ENCODE results near the gene FAM20C. TPM values are rescaled to one million over a fixed set of nuclear protein-coding genes. Genes with fewer than 3 reads are reported as not detected.
A peak's percentile ranks its signal among the peaks of the same experiment; 100 is the strongest.

FAM20C gene
- total RNA-seq, 1 donor from 2014 or later, result 22.2 TPM

GRCh38 chr7:194252-195009 is 2.1 kb downstream of the FAM20C start:
- Histone ChIP-seq H3K36me3 (peaks cover 42% of the 10 kb centered on the region), H3K4me3 (peak overlapping the region; percentile 73), H3K4me1 (peaks cover 57% of the 10 kb centered on the region), H3K27ac (replicated peaks) (no peak overlapping the region), H3K9me3 (replicated peaks) (no peaks in the 10 kb centered on the region), H3K27me3 (ENCODE audit: low read depth) (no peaks in the 10 kb centered on the region)
- no peak for DNase-seq
- intact Hi-C loops (cut with micrococcal nuclease), result no loop called here
- TF ChIP-seq CTCF (IDR thresholded peaks at IDR 0.05; ENCODE audit: borderline replicate concordance), result no peak

GRCh38 chr7:195010-195829 is 2.8 kb downstream of the FAM20C start:
- Histone ChIP-seq H3K36me3 (peaks cover 50% of the 10 kb centered on the region), H3K4me1 (peaks cover 65% of the 10 kb centered on the region), H3K27ac (replicated peaks) (no peak overlapping the region), H3K27me3 (ENCODE audit: low read depth) (no peaks in the 10 kb centered on the region), H3K4me3 (peak overlapping the region; percentile 73), H3K9me3 (replicated peaks) (no peaks in the 10 kb centered on the region)
- intact Hi-C loops (cut with micrococcal nuclease), result no loop called here
- DNase-seq, result no peak
- TF ChIP-seq CTCF (IDR thresholded peaks at IDR 0.05; ENCODE audit: borderline replicate concordance), result no peak

GRCh38 chr7:195830-196128 is 3.4 kb downstream of the FAM20C start:
- intact Hi-C loops (cut with micrococcal nuclease), result no loop called here
- no peaks in the 10 kb centered on the region for H3K27me3 ChIP-seq (ENCODE audit: low read depth)
- H3K4me3 ChIP-seq, result peak overlapping the region; percentile 73
- no peaks in the 10 kb centered on the region for H3K9me3 ChIP-seq (replicated peaks)
- peaks cover 55% of the 10 kb centered on the region for H3K36me3 ChIP-seq
- no peak for DNase-seq
- no peak overlapping the region for H3K27ac ChIP-seq (replicated peaks)
- no peak for TF ChIP-seq CTCF (IDR thresholded peaks at IDR 0.05; ENCODE audit: borderline replicate concordance)
- peaks cover 68% of the 10 kb centered on the region for H3K4me1 ChIP-seq

GRCh38 chr7:196283-196682 is 3.9 kb downstream of the FAM20C start:
- H3K9me3 ChIP-seq (replicated peaks), result no peaks in the 10 kb centered on the region
- DNase-seq, result no peak
- H3K27ac ChIP-seq (replicated peaks), result no peak overlapping the region
- peaks cover 63% of the 10 kb centered on the region for H3K4me1 ChIP-seq
- no peak for TF ChIP-seq CTCF (IDR thresholded peaks at IDR 0.05; ENCODE audit: borderline replicate concordance)
- H3K36me3 ChIP-seq, result peaks cover 60% of the 10 kb centered on the region
- no peak overlapping the region for H3K4me3 ChIP-seq
- no peaks in the 10 kb centered on the region for H3K27me3 ChIP-seq (ENCODE audit: low read depth)
- intact Hi-C loops (cut with micrococcal nuclease), result no loop called here

GRCh38 chr7:196778-197321 is 4.5 kb downstream of the FAM20C start:
- Histone ChIP-seq H3K27ac (replicated peaks) (no peak overlapping the region), H3K4me3 (no peak overlapping the region), H3K27me3 (ENCODE audit: low read depth) (no peaks in the 10 kb centered on the region), H3K4me1 (peaks cover 57% of the 10 kb centered on the region), H3K36me3 (peaks cover 66% of the 10 kb centered on the region), H3K9me3 (replicated peaks) (no peaks in the 10 kb centered on the region)
- intact Hi-C loops (cut with micrococcal nuclease), result no loop called here
- DNase-seq, result no peak
- no peak for TF ChIP-seq CTCF (IDR thresholded peaks at IDR 0.05; ENCODE audit: borderline replicate concordance)

Measured in left ventricle myocardium inferior (tissue), 1 donor.